GM18858 (cell line): ENCODE results near the gene YARS2.
"Not testable (repeated sequence)": the region's sequence is repeated elsewhere in the genome, so short reads cannot be mapped to it uniquely, and the experiment has no call there.

Experiments used
- ATAC-seq: cut with Tn5 transposase; IDR thresholded peaks from one replicate; pipeline ENCODE4 v1.9.1; 2021; ENCODE audit not compliant: unreplicated experiment

YARS2 gene

GRCh38 chr12:32753605-32754004 lies 2.1 kb downstream of the YARS2 start:
- ATAC-seq, result no peak

- no peak for ATAC-seq
Measured at GRCh38 chr12:32743264-32743663, 12.4 kb downstream of the YARS2 start.

GRCh38 chr12:32742133-32742532 lies 13.6 kb downstream of the YARS2 start:
- ATAC-seq, result no peak

- ATAC-seq, result no peak
Measured at GRCh38 chr12:32739279-32739678, 16.4 kb downstream of the YARS2 start.

GRCh38 chr12:32737715-32738114 lies 18.0 kb downstream of the YARS2 start:
- no peak for ATAC-seq

GRCh38 chr12:32736445-32736844 lies 19.3 kb downstream of the YARS2 start:
- no peak for ATAC-seq

- no peak for ATAC-seq
Measured at GRCh38 chr12:32734952-32735351, 20.7 kb downstream of the YARS2 start.

GRCh38 chr12:32727237-32727636 lies 28.5 kb downstream of the YARS2 start:
- no peak for ATAC-seq

GRCh38 chr12:32726286-32726685 lies 29.4 kb downstream of the YARS2 start:
- ATAC-seq, result no peak

- ATAC-seq, result not testable (repeated sequence)
Measured at GRCh38 chr12:32725308-32725707, 30.4 kb downstream of the YARS2 start.

GRCh38 chr12:32718926-32719325 lies 36.8 kb downstream of the YARS2 start:
- no peak for ATAC-seq

GRCh38 chr12:32714772-32715171 lies 40.9 kb downstream of the YARS2 start:
- no peak for ATAC-seq

- no peak for ATAC-seq
Measured at GRCh38 chr12:32708926-32709325, 46.8 kb downstream of the YARS2 start.

GRCh38 chr12:32706335-32707024 lies 49.2 kb downstream of the YARS2 start:
- ATAC-seq, result no peak

- ATAC-seq, result no peak
Measured at GRCh38 chr12:32705783-32706182, 49.9 kb downstream of the YARS2 start.

GRCh38 chr12:32702946-32703345 lies 52.8 kb downstream of the YARS2 start:
- ATAC-seq, result no peak

GRCh38 chr12:32702473-32702872 lies 53.2 kb downstream of the YARS2 start:
- no peak for ATAC-seq

GRCh38 chr12:32699437-32699836 lies 56.3 kb downstream of the YARS2 start:
- ATAC-seq, result not testable (repeated sequence)

- no peak for ATAC-seq
Measured at GRCh38 chr12:32698285-32698684, 57.4 kb downstream of the YARS2 start.

GRCh38 chr12:32697445-32697844 lies 58.3 kb downstream of the YARS2 start:
- ATAC-seq, result no peak
